HL-60 (cell line): Measurements from ENCODE around the gene FYB2.

ENCODE experiments used
- CTCF ChIP-seq: IDR thresholded peaks from one replicate; pipeline ENCODE4 v1.5.1; 2011; ENCODE audit warnings: low read length, control low read depth, inconsistent platforms; ENCODE audit not compliant: insufficient read depth
- POLR2AphosphoS5 ChIP-seq: IDR thresholded peaks from 2 replicates; pipeline ENCODE4 v1.6.1; 2012; ENCODE audit warnings: low read depth
- REST ChIP-seq: IDR thresholded peaks from 2 replicates; pipeline ENCODE4 v1.6.1; 2012; ENCODE audit warnings: low read depth; ENCODE audit not compliant: insufficient replicate concordance
- SPI1 ChIP-seq: IDR thresholded peaks from 2 replicates; pipeline ENCODE4 v1.6.1; 2012; ENCODE audit warnings: low read depth, mild to moderate bottlenecking, borderline replicate concordance

- TF ChIP-seq CTCF (no peak), SPI1 (no peak), POLR2AphosphoS5 (no peak), REST (no peak)
Measured at GRCh38 chr1:56852476-56852875, 33.3 kb upstream of the FYB2 start.
